Measurements from ENCODE around the gene SNX14. TPM values are rescaled to one million over a fixed set of nuclear protein-coding genes. Genes with fewer than 3 reads are reported as not detected.

The SNX14 gene
- total and polyA plus RNA-seq, 12 donors = 60.0 to 192 (median 86.4) TPM

- H3K4me3 ChIP-seq = no peak overlapping the region
- no peaks in the 10 kb centered on the region for H3K4me1 ChIP-seq (replicated peaks in 1 of 2)
- H3K27me3 ChIP-seq = no peaks in the 10 kb centered on the region
- 95 to 97% (median 95%) methylated on average over 4 of the region's 4 CpGs for WGBS, 4 donors
- no peak for TF ChIP-seq CTCF (IDR thresholded peaks at IDR 0.05)
- TF ChIP-seq POLR2A (IDR thresholded peaks at IDR 0.05) = no peak
- DNase-seq = no peak
- intact Hi-C loops (cut with DNase I) = no loop called here
- H3K27ac ChIP-seq = no peak overlapping the region
- H3K9me3 ChIP-seq (replicated peaks in 1 of 3) = no peaks in the 10 kb centered on the region
- peaks cover 0 to 68% of the 10 kb centered on the region in 2 donors for H3K36me3 ChIP-seq (replicated peaks in 1 of 2)
These were observed 19.2 kb upstream of the SNX14 start for GRCh38 chr6:85612690-85613474.

- no peaks in the 10 kb centered on the region for H3K27me3 ChIP-seq
- DNase-seq = no peak
- no peaks in the 10 kb centered on the region for H3K9me3 ChIP-seq (replicated peaks in 1 of 3)
- no peaks in the 10 kb centered on the region for H3K4me1 ChIP-seq (replicated peaks in 1 of 2)
- no peak overlapping the region for H3K27ac ChIP-seq
- H3K36me3 ChIP-seq (replicated peaks in 1 of 2) = peaks cover 0 to 50% of the 10 kb centered on the region in 2 donors
- WGBS, 4 donors = 76 to 83% (median 79%) methylated on average over 2 of the region's 2 CpGs
- TF ChIP-seq POLR2A (IDR thresholded peaks at IDR 0.05) = no peak
- TF ChIP-seq CTCF (IDR thresholded peaks at IDR 0.05) = no peak
- H3K4me3 ChIP-seq = no peak overlapping the region
- intact Hi-C loops (cut with DNase I) = no loop called here
These were observed 16.7 kb upstream of the SNX14 start for GRCh38 chr6:85610182-85610895.

DNA sequence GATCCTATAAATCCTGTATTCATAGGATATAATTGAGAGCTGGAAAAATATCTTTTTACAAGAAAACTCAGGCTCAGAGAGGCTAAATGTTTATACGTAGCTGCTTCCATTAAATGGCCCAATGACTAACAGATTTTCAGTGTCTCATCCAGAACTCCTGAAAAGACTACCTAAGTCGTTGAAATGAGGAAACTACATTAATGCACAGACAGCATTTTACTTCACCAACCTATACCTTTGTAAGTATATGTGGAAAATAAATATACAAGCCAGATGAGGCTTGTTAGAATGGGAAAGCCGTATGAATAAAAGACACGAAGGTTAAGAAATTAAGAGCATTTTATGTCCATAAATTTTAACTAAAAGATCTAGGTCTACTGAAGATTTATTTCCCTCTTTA is 8.4 kb upstream of the SNX14 start:
- Histone ChIP-seq H3K27ac (no peak overlapping the region), H3K4me1 (replicated peaks in 1 of 2) (no peaks in the 10 kb centered on the region), H3K4me3 (no peak overlapping the region), H3K36me3 (replicated peaks in 1 of 2) (no peaks in the 10 kb centered on the region), H3K27me3 (no peaks in the 10 kb centered on the region), H3K9me3 (replicated peaks in 1 of 3) (no peaks in the 10 kb centered on the region)
- WGBS, 4 donors = 89 to 95% (median 94%) methylated on average over 4 of the region's 4 CpGs
- intact Hi-C loops (cut with DNase I) = no loop called here
- TF ChIP-seq POLR2A (IDR thresholded peaks at IDR 0.05) = no peak
- TF ChIP-seq CTCF (IDR thresholded peaks at IDR 0.05) = no peak
- no peak for DNase-seq

- Histone ChIP-seq H3K36me3 (replicated peaks in 1 of 2) (no peaks in the 10 kb centered on the region), H3K4me1 (replicated peaks in 1 of 2) (no peaks in the 10 kb centered on the region), H3K27me3 (no peaks in the 10 kb centered on the region), H3K27ac (no peak overlapping the region), H3K9me3 (replicated peaks in 1 of 3) (no peaks in the 10 kb centered on the region), H3K4me3 (no peak overlapping the region)
- DNase-seq = no peak
- intact Hi-C loops (cut with DNase I) = no loop called here
- 84 to 88% (median 86%) methylated on average over 11 of the region's 11 CpGs for WGBS, 4 donors
- no peak for TF ChIP-seq CTCF (IDR thresholded peaks at IDR 0.05)
- no peak for TF ChIP-seq POLR2A (IDR thresholded peaks at IDR 0.05)
These were observed 7.2 kb upstream of the SNX14 start for GRCh38 chr6:85600713-85601313.
